Measurements from ENCODE around the gene BRINP2. TPM values are rescaled to one million over a fixed set of nuclear protein-coding genes. Genes with fewer than 3 reads are reported as not detected.

The BRINP2 gene, protein sequence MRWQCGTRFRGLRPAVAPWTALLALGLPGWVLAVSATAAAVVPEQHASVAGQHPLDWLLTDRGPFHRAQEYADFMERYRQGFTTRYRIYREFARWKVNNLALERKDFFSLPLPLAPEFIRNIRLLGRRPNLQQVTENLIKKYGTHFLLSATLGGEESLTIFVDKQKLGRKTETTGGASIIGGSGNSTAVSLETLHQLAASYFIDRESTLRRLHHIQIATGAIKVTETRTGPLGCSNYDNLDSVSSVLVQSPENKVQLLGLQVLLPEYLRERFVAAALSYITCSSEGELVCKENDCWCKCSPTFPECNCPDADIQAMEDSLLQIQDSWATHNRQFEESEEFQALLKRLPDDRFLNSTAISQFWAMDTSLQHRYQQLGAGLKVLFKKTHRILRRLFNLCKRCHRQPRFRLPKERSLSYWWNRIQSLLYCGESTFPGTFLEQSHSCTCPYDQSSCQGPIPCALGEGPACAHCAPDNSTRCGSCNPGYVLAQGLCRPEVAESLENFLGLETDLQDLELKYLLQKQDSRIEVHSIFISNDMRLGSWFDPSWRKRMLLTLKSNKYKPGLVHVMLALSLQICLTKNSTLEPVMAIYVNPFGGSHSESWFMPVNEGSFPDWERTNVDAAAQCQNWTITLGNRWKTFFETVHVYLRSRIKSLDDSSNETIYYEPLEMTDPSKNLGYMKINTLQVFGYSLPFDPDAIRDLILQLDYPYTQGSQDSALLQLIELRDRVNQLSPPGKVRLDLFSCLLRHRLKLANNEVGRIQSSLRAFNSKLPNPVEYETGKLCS
- not detected for total RNA-seq

GRCh38 chr1:177170756-177171535 lies at the start of gene BRINP2:
TSS of gene BRINP2 (plus strand) at chr1:177170958. CDS start at chr1:177229877, 58,919 bp downstream.
- DNase-seq (no peak), ATAC-seq (peak; percentile 38 to 43)
- H3K27me3 Mint-ChIP-seq (ENCODE audit: low read depth), result peaks cover 7% of the 10 kb centered on the region
- H3K4me3 Mint-ChIP-seq, result no peak within 1 kb of the TSS
- H3K9me3 Mint-ChIP-seq, result no peaks in the 10 kb centered on the region
- no peaks in the 10 kb centered on the region for H3K4me1 Mint-ChIP-seq (ENCODE audit: low read depth)
- H3K36me3 Mint-ChIP-seq (ENCODE audit: insufficient read depth), result no peaks in the 10 kb centered on the region

- H3K36me3 Mint-ChIP-seq (ENCODE audit: insufficient read depth), result no peaks in the 10 kb centered on the region
- no peak for ATAC-seq
Observed at GRCh38 chr1:177122461-177123251, 48.1 kb upstream of the BRINP2 start.

GRCh38 chr1:177124577-177125278 lies 46.0 kb upstream of the BRINP2 start:
- no peaks in the 10 kb centered on the region for H3K36me3 Mint-ChIP-seq (ENCODE audit: insufficient read depth)
- peaks cover 10% of the 10 kb centered on the region for H3K9me3 Mint-ChIP-seq

More at GRCh38 chr1:177122461-177123251, 48.1 kb upstream of the BRINP2 start:
- Mint-ChIP-seq H3K4me3 (no peak overlapping the region), H3K27me3 (ENCODE audit: low read depth) (no peaks in the 10 kb centered on the region), H3K9me3 (peaks cover 2% of the 10 kb centered on the region), H3K4me1 (ENCODE audit: low read depth) (no peaks in the 10 kb centered on the region)
- DNase-seq, result no peak

GRCh38 chr1:177126267-177126666 lies 44.5 kb upstream of the BRINP2 start:
- no peak overlapping the region for H3K4me3 Mint-ChIP-seq
- ATAC-seq (no peak), DNase-seq (no peak)
- H3K9me3 Mint-ChIP-seq, result peaks cover 8% of the 10 kb centered on the region
- no peaks in the 10 kb centered on the region for H3K27me3 Mint-ChIP-seq (ENCODE audit: low read depth)
- no peaks in the 10 kb centered on the region for H3K4me1 Mint-ChIP-seq (ENCODE audit: low read depth)
- H3K36me3 Mint-ChIP-seq (ENCODE audit: insufficient read depth), result no peaks in the 10 kb centered on the region

More at GRCh38 chr1:177124577-177125278, 46.0 kb upstream of the BRINP2 start:
- ATAC-seq (no peak), DNase-seq (no peak)
- Mint-ChIP-seq H3K4me3 (no peak overlapping the region), H3K27me3 (ENCODE audit: low read depth) (no peaks in the 10 kb centered on the region), H3K4me1 (ENCODE audit: low read depth) (no peaks in the 10 kb centered on the region)

DNA sequence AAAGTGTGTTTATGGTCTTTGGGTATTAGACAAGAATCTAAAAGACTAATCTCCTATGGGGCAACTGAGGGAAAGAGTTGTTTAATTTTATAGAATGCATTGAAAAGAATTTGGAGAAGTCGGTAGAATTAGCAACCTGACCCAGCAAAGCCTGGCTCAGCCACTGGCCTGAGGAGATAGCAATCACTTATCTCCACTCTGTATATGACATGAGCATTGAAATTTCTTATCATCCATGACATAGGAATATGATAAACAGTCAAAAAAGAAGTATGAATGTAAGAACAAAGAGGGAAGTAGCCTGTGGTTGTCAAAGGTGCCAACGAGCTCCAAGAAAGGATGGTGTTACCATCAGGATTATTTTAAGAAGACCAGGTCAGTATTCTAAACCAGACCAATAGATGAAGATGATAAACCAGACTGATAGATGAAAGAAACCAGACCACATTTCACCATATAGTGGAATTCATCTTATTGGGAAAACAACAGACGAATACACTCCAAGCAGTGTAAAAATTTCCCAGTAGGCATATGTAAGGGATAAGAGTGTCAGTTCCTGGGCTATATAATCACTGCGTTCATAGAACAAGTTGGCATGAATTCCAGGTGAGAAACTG lies 42.0 kb upstream of the BRINP2 start:
- Mint-ChIP-seq H3K4me1 (ENCODE audit: low read depth) (no peaks in the 10 kb centered on the region), H3K27me3 (ENCODE audit: low read depth) (no peaks in the 10 kb centered on the region), H3K4me3 (no peak overlapping the region), H3K36me3 (ENCODE audit: insufficient read depth) (no peaks in the 10 kb centered on the region), H3K9me3 (peaks cover 8% of the 10 kb centered on the region)
- no peak for ATAC-seq
- DNase-seq, result no peak

- H3K4me1 Mint-ChIP-seq (ENCODE audit: low read depth), result no peaks in the 10 kb centered on the region
- peaks cover 8% of the 10 kb centered on the region for H3K9me3 Mint-ChIP-seq
- H3K4me3 Mint-ChIP-seq, result no peak overlapping the region
- no peaks in the 10 kb centered on the region for H3K36me3 Mint-ChIP-seq (ENCODE audit: insufficient read depth)
- ATAC-seq, result no peak
- H3K27me3 Mint-ChIP-seq (ENCODE audit: low read depth), result no peaks in the 10 kb centered on the region
- no peak for DNase-seq
Observed at GRCh38 chr1:177130451-177130945, 40.3 kb upstream of the BRINP2 start.

DNA sequence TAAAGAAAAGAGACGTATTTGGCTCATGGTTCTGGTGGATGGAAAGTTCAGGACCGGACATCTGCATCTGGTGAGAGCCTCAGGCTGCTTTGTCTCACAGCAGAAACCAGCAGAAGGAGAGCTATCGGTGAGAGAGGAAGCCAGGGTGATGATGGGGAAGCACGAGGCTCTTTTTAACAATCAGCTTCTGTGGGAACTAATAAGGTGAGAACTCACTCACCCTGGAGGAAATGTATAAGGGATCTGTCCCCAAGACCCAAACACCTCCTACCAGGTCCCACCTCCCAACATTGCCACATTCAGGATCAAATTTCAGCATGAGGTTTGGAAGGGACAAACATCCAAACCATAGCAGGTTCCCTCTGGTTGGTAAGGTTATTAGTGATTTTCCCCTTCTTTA lies 39.0 kb upstream of the BRINP2 start:
- H3K4me1 Mint-ChIP-seq (ENCODE audit: low read depth), result no peaks in the 10 kb centered on the region
- H3K36me3 Mint-ChIP-seq (ENCODE audit: insufficient read depth), result no peaks in the 10 kb centered on the region
- H3K27me3 Mint-ChIP-seq (ENCODE audit: low read depth), result no peaks in the 10 kb centered on the region
- H3K4me3 Mint-ChIP-seq, result no peak overlapping the region
- DNase-seq (no peak), ATAC-seq (no peak)
- H3K9me3 Mint-ChIP-seq, result peaks cover 8% of the 10 kb centered on the region

GRCh38 chr1:177132141-177132540 lies 38.6 kb upstream of the BRINP2 start:
- Mint-ChIP-seq H3K9me3 (peaks cover 8% of the 10 kb centered on the region), H3K4me3 (no peak overlapping the region), H3K27me3 (ENCODE audit: low read depth) (no peaks in the 10 kb centered on the region), H3K36me3 (ENCODE audit: insufficient read depth) (no peaks in the 10 kb centered on the region), H3K4me1 (ENCODE audit: low read depth) (no peaks in the 10 kb centered on the region)
- DNase-seq (no peak), ATAC-seq (no peak)

GRCh38 chr1:177133977-177134538 lies 36.7 kb upstream of the BRINP2 start:
- Mint-ChIP-seq H3K27me3 (ENCODE audit: low read depth) (no peaks in the 10 kb centered on the region), H3K9me3 (peaks cover 6% of the 10 kb centered on the region), H3K4me1 (ENCODE audit: low read depth) (no peaks in the 10 kb centered on the region), H3K36me3 (ENCODE audit: insufficient read depth) (no peaks in the 10 kb centered on the region), H3K4me3 (no peak overlapping the region)
- DNase-seq (no peak), ATAC-seq (no peak)

DNA sequence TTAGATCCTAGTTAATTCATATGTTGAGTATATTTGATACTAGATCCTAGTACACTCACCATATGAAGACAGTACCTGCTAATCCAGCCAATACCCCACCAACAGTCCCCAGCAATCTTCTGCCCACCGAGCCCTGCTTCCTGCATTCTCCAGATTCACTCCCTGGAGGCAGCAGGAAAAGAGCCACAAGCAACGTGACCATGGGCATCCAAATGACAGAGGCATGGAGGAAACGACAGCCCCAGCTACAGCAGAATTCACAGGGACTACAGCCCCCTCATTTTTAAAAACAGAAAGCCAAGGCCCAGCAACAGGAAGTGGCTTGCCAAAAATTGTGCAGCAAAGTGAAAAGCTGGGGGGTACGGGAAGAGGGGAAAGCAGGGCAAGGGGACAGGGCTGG lies 35.5 kb upstream of the BRINP2 start:
- no peak for ATAC-seq
- Mint-ChIP-seq H3K36me3 (ENCODE audit: insufficient read depth) (no peaks in the 10 kb centered on the region), H3K9me3 (peaks cover 6% of the 10 kb centered on the region), H3K4me3 (no peak overlapping the region), H3K27me3 (ENCODE audit: low read depth) (no peaks in the 10 kb centered on the region), H3K4me1 (ENCODE audit: low read depth) (no peaks in the 10 kb centered on the region)
- no peak for DNase-seq

DNA sequence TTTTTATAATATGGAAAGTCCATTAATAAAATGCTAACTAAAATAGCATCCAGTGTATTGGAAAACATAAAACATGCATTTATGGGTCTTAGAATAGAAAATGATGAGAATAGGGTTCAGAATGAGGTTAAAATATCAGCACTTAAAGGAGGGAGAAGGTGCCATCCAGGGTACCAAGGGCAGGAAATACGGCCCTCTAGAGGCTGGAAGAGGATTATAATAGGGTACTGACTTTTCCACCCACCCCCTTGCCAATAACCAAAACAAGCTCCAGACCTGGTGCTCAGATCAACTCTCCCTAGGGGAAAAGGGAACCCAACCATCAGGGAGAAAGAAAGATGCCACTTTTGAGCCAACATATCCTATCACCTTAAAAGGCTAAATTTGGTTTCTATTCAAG lies 32.9 kb upstream of the BRINP2 start:
- DNase-seq (no peak), ATAC-seq (no peak)
- H3K4me3 Mint-ChIP-seq, result no peak overlapping the region
- peaks cover 6% of the 10 kb centered on the region for H3K9me3 Mint-ChIP-seq
- H3K4me1 Mint-ChIP-seq (ENCODE audit: low read depth), result no peaks in the 10 kb centered on the region
- H3K36me3 Mint-ChIP-seq (ENCODE audit: insufficient read depth), result no peaks in the 10 kb centered on the region
- no peaks in the 10 kb centered on the region for H3K27me3 Mint-ChIP-seq (ENCODE audit: low read depth)

DNA sequence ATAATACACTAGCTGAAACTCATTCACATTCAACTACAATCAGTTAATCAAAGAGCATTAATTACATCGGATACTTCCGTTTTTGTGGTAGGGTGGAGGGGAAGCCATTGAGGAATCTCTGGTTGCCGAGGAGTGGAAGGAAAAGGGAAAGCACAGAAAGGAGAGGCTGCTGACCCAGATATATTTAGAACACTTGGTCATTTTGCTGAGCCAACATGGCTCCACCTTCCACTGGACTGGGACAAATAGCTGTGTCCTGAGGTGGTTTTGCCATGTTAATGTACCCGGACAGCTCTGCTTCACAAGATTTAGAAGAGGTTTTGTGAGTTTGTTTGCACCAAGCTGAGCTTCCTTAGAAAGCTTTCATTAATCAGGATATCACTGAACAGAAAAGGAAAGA lies 32.4 kb upstream of the BRINP2 start:
- Mint-ChIP-seq H3K27me3 (ENCODE audit: low read depth) (no peaks in the 10 kb centered on the region), H3K4me3 (no peak overlapping the region), H3K4me1 (ENCODE audit: low read depth) (no peaks in the 10 kb centered on the region), H3K36me3 (ENCODE audit: insufficient read depth) (no peaks in the 10 kb centered on the region), H3K9me3 (peaks cover 6% of the 10 kb centered on the region)
- ATAC-seq (no peak), DNase-seq (no peak)

Data from activated T-cell treated with anti-CD3 and anti-CD28 coated beads, Interleukin-2, amount 50 U/mL, for 4 hours (primary cell).